ENCODE data around the gene OXNAD1.
"Not testable (repeated sequence)": the region's sequence is repeated elsewhere in the genome, so short reads cannot be mapped to it uniquely, and the experiment has no call there.

Gene OXNAD1

GRCh38 chr3:16304061-16305010, 39.3 kb downstream of the OXNAD1 start:
- no peak for DNase-seq (ENCODE audit: low read depth)

GRCh38 chr3:16305111-16305541, 40.1 kb downstream of the OXNAD1 start:
- DNase-seq (ENCODE audit: low read depth): peak; percentile 26

- no peak for DNase-seq (ENCODE audit: low read depth)
Observed at GRCh38 chr3:16307832-16308531, 43.0 kb downstream of the OXNAD1 start.

GRCh38 chr3:16308727-16309126, 43.7 kb downstream of the OXNAD1 start:
- DNase-seq (ENCODE audit: low read depth): no peak

- DNase-seq (ENCODE audit: low read depth): peak; percentile 53
Observed at GRCh38 chr3:16309558-16309957, 44.5 kb downstream of the OXNAD1 start.

GRCh38 chr3:16310486-16310885, 45.5 kb downstream of the OXNAD1 start:
- DNase-seq (ENCODE audit: low read depth): not testable (repeated sequence)

GRCh38 chr3:16311960-16312451, 47.0 kb downstream of the OXNAD1 start:
- peak; percentile 48 for DNase-seq (ENCODE audit: low read depth)

GRCh38 chr3:16313886-16314645, 49.1 kb downstream of the OXNAD1 start:
- DNase-seq (ENCODE audit: low read depth): no peak

- DNase-seq (ENCODE audit: low read depth): no peak
Observed at GRCh38 chr3:16315623-16316022, 50.6 kb downstream of the OXNAD1 start.

- no peak for DNase-seq (ENCODE audit: low read depth)
Observed at GRCh38 chr3:16316396-16316795, 51.4 kb downstream of the OXNAD1 start.

GRCh38 chr3:16316847-16317560, 52.0 kb downstream of the OXNAD1 start:
- DNase-seq (ENCODE audit: low read depth): no peak

GRCh38 chr3:16317561-16317945, 52.5 kb downstream of the OXNAD1 start:
- DNase-seq (ENCODE audit: low read depth): no peak

GRCh38 chr3:16318176-16318575, 53.2 kb downstream of the OXNAD1 start:
- DNase-seq (ENCODE audit: low read depth): no peak

- peak; percentile 75 for DNase-seq (ENCODE audit: low read depth)
Observed at GRCh38 chr3:16319307-16319706, 54.3 kb downstream of the OXNAD1 start.

GRCh38 chr3:16319723-16320122, 54.7 kb downstream of the OXNAD1 start:
- no peak for DNase-seq (ENCODE audit: low read depth)

- no peak for DNase-seq (ENCODE audit: low read depth)
Observed at GRCh38 chr3:16320711-16321110, 55.7 kb downstream of the OXNAD1 start.

- DNase-seq (ENCODE audit: low read depth): no peak
Observed at GRCh38 chr3:16322189-16322588, 57.2 kb downstream of the OXNAD1 start.

- DNase-seq (ENCODE audit: low read depth): no peak
Observed at GRCh38 chr3:16323737-16324136, 58.7 kb downstream of the OXNAD1 start.

- no peak for DNase-seq (ENCODE audit: low read depth)
Observed at GRCh38 chr3:16325850-16326249, 60.8 kb downstream of the OXNAD1 start.

- DNase-seq (ENCODE audit: low read depth): no peak
Observed at GRCh38 chr3:16326724-16327349, 61.8 kb downstream of the OXNAD1 start.

GRCh38 chr3:16328124-16328523, 63.1 kb downstream of the OXNAD1 start:
- no peak for DNase-seq (ENCODE audit: low read depth)
